Muscle of back (tissue), 11 donors: ENCODE results near the gene ZBED1. TPM values are rescaled to one million over a fixed set of nuclear protein-coding genes. Genes with fewer than 3 reads are reported as not detected.
"Not testable (repeated sequence)": the region's sequence is repeated elsewhere in the genome, so short reads cannot be mapped to it uniquely, and the experiment has no call there.

ENCODE experiments used
- DNase-seq, 3 donors: peaks; one replicate each; pipeline versions ENCODE4 v3.0.0 to v3.0.0-alpha.2; 2013
- polyA plus RNA-seq, 10 donors: library from polyadenylated mRNA; unstranded; fragments of 120-200 nt; gene quantifications; one replicate each; pipeline ENCODE4 v1.2.1, GENCODE V29; 2013; ENCODE audit not compliant: insufficient read length in 10 of 10

The ZBED1 gene
- polyA plus RNA-seq, 10 donors = 17.0 to 29.2 (median 23.2) TPM

DNA sequence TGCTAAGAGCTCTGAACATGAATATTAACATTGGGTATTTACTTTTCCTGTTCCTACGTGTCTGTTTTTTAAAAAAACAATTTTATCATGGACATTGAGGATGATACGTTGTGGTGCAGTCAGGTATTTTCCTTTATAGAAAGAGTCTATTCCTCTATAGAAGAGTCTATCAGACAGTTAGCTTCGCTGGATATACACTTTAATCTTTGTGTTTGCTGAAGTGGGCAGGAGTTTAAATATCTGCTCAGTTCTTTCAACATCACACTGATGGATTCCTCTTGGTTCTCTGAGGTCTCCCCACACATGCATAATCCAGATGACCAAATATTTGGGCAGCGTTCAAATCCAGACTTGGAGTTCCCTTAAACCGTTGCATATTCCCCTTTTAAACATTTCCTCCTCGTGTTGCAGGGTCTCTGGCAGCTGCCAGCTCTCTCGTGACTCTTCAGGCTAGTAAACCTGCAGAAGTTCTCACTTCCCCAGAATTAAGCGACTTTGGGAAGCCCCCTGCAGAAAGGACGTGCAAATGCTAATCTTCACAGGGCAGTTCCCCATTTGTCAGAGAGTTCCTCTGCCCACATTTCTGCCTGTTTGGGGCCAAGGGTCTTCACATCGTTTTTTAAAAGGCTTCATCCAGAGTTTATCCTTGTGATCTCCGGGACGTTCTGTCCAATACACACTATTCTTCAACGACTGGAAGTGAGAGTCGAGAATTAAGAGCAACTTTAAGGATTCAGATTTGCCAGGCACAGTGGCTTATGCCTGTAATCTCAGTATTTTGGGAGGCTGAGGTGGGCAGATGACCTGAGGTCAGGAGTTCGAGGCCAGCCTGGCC lies 20.5 kb upstream of the ZBED1 start:
- peak in 1 of 3 donors; percentile 63 for DNase-seq

GRCh38 chrX:2520539-2520938 lies 19.8 kb upstream of the ZBED1 start:
- DNase-seq = no peak

DNA sequence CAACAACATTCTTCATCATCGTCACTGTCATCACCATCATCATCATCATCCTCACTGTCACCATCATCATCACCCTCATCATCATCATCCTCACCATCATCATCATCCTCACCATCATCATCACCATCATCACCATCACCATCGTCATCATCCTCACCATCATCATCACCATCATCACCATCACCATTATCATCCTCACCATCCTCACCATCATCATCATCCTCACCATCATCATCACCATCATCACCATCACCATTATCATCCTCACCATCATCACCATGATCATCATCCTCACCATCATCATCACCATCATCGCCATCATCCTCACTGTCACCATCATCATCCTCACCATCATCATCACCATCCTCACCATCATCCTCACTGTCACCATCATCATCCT lies 18.9 kb upstream of the ZBED1 start:
- not testable (repeated sequence) for DNase-seq

- DNase-seq = no peak
Measured at GRCh38 chrX:2517055-2517454, 16.3 kb upstream of the ZBED1 start.

- DNase-seq = no peak
Measured at GRCh38 chrX:2516623-2517022, 15.8 kb upstream of the ZBED1 start.

DNA sequence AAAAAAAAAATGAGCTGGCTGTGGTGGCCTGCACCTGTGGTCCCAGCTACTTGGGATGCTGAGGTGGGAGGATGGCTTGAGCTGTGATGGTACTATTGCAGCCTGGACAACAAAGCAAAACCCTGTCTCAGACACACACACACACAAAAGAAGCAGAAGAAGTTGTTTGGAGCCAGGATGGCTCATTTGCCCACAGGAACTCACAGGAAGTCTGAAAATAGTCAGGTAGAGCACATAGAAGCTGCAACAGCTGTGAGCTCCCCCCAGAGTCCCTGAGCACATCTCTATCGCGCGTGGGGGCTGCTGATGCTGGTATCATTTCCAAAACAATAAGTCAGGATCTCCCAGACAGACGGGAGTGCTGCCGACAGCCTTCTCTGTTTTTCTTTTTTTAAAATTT lies 13.4 kb upstream of the ZBED1 start:
- DNase-seq = no peak

GRCh38 chrX:2513121-2513664 lies 12.4 kb upstream of the ZBED1 start:
- DNase-seq = no peak

DNA sequence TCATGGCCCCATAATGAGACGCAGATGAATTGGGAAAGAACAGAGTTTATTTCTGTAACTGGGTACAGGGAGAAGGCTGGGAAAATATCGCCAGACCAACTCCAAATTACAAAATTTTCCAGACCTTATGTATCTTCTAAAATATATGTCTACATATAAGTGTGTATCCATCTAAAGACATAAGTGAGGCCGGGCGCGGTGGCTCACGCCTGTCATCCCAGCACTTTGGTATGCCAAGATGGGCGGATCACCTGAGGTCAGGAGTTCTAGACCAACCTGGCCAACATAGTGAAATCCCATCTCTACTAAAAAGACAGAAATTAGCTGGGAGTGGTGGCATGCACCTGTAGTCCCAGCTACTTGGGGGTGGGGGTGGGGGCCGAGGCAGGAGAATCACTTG lies 11.7 kb upstream of the ZBED1 start:
- DNase-seq = no peak

- no peak for DNase-seq
Measured at GRCh38 chrX:2511326-2511725, 10.6 kb upstream of the ZBED1 start.

DNA sequence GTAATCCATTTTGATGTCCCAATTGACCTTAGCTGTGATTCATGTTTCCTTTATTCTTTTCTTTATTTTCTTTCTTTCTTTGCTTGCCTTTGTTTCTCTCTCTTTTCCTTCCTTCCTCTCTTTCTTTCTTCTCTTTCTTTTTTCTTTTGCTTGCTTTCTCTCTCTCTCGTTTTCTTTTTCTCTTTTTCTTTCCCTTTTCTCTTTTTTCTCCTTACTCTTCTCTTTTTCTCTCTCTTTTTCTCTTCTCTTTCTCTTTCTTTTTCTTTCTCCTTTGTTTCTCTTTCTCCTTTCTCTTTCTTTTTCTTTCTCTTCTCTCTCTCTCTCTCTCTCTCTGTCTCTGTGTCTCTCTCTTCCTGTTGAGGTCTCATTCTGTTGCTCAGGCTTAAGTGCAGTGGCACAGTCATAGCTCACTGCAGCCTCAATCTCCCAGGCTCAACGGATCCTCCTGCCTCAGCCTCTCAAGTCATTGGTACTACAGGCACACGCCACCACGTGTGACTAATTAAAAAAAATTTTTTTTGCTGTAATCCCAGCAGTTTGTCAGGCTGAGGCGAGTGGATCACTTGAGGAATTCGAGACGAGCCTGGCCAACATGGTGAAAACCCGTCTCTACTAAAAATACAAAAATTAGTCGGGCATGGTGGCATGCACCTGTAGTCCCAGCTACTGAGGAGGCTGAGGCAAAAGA lies 8.0 kb upstream of the ZBED1 start:
- no peak for DNase-seq

DNA sequence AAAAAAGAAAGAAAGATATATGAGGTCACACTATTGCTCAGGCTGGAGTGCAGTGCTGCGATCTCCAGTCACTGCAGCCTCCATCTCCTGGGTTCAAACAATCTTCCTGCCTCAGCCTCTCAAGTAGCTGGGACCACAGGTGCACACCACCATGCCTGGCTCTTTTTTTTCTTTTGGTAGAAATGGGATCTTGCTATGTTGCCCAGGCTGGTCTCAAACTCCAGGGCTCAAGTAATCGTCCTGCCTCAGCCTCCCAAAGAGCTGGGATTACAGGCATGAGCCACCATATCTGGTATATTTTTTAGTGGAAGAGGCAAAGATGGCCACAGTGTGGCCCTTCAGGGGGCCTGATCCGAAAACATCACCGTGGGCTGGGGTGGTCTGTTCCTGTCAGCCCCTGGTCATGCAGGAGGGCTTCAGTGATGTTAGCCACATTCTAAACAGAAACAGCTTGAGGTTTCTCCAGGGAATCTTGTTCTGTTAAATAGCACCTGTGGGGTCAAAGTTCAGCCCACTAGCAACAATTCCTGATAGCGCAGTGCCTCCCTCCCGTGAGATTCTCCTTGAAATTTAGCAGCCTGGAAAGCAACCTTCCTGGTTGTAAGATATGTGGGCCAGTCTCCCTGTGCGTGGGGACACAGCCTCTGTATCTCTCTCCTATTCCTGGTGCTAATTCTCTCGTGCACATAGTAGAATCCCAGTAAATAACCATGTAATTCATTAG lies 7.3 kb upstream of the ZBED1 start:
- DNase-seq = no peak

DNA sequence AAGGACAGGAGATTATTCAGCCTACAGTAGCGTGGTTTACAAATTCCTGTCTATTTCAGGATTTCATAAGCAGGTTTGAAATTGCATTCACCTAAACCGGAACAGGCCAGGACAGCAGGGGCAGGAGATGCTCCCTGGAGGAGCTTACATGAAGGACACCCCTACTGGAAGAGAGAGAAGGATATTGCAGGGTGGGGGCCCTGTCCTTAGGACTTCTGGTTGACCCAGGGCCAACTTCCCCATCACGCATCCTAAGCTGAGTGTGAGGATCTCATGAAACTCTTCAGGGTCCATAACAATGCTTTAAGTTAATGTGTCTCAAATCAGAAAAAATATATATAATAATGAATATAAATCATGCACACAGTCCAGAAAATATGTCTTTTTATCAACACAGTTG lies 6.4 kb upstream of the ZBED1 start:
- DNase-seq = no peak

DNA sequence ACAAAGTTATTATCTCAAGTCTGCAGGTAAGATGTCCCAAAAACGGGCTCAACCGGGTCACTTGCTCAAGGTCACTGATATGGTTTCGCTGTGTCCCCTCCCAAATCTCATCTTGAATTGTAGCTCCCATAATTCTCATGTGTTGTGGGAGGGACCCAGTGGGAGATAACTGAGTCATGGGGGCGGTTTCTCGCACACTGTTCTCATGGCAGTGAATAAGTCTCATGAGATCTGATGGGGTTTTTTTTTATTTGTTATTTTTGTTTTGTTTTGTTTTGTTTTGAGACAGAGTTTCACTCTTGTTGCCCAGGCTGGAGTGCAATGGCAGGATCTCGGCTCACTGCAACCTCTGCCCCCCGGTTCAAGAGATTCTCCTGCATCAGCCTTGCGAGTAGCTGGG lies 4.6 kb upstream of the ZBED1 start:
- not testable (repeated sequence) for DNase-seq

GRCh38 chrX:2504706-2505332 lies 4.0 kb upstream of the ZBED1 start:
- no peak for DNase-seq

DNA sequence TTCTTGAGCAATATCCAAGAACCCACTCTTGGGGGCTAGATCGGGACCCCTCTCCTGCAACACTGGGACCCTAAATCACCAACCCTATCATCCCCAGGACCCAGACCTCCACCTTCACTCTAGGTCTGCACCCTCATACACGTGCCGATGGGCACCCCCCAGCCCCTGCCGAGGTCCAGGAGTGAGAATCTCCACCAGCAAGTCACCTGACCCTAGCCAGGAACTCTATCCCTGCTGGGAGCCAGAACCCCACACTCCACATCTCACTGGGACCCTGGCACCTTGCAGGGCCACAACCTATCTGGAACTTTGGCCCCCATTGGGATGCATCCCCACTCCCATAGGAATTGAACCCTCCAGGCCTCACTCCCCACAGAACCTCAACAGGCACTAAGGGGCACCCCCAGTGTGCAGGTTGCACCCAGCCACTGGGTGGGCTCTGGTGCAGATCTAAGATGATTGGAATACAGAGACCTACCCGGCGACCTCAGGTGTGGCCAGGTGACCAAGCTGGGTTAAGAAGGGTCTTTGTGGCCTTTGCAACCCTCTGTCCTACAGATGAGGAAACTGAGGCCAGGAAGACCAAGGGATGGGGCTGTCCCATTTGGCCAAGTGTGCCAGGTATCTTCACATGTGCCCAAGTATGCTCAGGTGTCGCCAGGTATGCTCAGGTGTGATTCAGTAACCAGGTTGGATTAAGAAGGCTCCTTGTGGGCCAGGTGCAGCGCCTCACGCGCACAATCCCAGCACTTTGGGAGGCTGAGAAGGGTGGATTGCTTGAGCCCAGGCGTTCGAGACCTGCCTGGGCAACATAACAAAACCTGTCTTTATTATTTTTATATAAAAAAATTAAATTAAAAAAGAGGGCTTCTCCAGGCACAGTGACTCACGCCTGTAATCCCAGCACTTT lies 3.1 kb upstream of the ZBED1 start:
- no peak for DNase-seq

GRCh38 chrX:2502668-2503519 lies 2.1 kb upstream of the ZBED1 start:
- DNase-seq = peak in 1 of 3 donors; percentile 38

DNA sequence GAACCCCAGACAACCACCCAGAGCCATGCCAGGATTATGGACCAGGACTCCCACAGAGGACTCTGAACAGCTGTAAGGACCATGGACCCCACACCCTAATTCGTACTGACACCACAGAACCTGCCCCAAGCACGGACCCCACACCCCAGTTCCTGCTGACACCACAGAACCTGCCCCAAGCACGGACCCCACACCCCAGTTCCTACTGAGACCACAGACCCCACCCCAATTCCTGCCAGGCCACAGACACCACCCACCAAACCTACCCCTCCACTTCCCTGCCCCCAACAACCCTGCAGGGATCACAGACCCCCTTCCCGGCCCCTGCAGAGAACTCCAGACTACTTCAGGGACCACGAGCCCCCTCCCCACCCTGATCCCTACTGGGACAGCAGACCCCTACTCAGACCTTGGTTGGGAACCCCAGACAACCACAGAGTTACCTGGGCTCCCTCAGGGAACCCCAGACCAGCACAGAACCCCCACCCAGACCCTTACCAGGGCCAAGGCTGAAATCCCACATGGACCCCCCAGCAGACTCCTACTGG lies 1.4 kb upstream of the ZBED1 start:
- no peak for DNase-seq

DNA sequence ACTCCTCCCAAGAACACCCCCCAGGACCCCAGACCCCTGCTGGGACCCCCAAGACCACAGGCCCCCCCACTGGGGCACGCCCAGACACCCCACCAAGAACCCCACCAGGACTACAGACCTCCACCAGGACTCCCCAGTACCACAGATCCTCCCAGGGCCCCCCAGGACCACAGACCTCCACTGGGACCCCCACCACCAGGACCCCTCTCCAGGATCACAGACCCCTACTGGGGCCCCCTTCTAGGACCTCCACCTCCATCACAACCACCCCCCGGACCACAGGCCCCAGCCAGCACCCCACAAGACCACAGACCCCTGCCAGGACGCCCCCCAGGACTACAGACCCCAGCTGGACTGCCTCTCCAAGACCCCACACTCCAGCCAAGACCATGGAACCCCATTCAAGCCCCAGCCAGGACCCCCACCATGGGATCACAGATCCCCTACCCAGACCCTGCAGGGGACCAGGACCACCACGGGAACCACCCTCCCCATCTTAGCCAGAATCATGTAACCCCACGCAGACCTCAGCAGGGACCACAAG lies 855 bp upstream of the ZBED1 start:
- DNase-seq = no peak
